GM21619 (cell line): Measurements from ENCODE around the gene STOX2.

Source experiments
- ATAC-seq: cut with Tn5 transposase; IDR thresholded peaks from one replicate; pipeline ENCODE4 v1.9.1; 2021; ENCODE audit not compliant: unreplicated experiment

The STOX2 gene, protein sequence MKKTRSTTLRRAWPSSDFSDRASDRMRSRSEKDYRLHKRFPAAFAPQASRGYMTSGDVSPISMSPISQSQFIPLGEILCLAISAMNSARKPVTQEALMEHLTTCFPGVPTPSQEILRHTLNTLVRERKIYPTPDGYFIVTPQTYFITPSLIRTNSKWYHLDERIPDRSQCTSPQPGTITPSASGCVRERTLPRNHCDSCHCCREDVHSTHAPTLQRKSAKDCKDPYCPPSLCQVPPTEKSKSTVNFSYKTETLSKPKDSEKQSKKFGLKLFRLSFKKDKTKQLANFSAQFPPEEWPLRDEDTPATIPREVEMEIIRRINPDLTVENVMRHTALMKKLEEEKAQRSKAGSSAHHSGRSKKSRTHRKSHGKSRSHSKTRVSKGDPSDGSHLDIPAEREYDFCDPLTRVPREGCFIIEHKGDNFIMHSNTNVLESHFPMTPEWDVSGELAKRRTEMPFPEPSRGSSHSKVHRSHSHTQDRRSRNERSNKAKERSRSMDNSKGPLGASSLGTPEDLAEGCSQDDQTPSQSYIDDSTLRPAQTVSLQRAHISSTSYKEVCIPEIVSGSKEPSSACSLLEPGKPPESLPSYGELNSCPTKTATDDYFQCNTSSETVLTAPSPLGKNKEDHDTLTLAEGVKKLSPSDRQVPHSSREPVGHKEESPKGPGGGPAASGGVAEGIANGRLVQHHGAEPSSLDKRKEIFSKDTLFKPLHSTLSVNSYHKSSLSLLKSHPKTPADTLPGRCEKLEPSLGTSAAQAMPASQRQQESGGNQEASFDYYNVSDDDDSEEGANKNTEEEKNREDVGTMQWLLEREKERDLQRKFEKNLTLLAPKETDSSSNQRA (N-terminal part only)

DNA sequence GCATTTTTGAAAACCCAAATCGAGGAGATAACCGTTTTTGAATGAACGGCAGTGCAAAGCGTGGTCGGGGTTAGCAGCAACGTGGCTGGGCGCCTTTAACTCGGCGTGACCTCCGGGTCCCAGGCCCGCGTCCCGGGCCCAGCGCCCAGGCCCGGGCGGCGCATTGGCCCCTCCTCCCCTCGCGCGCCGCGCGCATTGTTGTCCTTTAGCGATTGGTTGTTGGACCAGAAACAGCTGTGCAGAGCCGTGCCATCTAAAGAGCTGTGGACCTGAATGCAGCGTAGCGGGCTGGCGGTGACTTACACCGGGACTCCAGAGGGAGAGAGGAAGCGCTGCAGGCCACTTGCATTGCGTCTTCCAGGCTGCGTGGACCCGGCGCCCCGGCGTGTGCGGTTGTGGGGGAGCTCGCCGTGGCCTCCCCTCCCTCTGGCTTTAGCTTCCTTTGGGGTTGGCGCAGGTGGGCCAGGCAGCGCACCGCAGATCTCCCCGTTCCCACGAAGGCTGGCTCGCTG lies at the start of gene STOX2:
STOX2 (plus strand) TSS at position 227 of the 512 bp plus-strand sequence. CDS start 1,484 bp downstream, outside the sequence.
- ATAC-seq: no peak

DNA sequence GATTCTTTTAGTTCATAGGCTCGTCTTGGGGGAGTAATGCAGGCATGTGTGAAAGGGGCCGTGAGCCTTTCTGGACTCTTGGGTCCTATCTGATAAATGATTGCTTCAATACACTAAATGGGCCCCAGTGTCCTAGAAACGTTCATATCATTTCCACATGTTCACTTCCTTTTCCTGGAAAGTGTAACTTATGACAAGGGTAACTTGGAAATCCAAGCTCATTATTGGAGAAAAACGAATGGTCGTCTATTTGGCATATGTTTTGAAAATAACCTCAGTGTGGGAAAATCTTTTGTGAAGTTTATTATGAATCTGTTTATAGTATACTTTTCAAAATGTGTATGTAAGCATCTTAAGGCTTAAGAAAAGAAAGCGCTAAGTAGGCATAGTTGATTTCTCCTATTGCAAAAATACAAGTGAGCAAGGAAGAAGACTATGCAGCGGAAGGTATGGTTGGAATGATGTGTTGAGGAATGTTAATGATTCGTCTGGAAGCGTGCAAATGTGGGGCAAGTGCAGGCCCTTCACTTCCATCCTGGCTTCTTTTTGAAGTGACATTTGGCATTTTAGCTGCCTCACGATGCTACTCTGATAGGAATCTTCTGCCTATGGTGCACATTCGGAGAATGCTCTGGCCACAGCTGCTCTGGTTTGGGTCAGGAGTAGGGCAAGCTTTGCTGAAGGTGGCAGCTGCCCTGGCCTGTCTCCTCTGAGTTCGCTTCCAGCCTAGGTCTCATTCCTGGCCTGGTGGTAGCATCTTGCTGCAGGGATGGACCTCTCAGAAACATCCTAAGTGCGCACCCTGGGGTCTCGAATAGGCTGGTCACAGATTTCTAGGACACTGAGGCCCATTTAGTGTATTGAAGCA lies 49.5 kb upstream of the STOX2 start:
- ATAC-seq: no peak

DNA sequence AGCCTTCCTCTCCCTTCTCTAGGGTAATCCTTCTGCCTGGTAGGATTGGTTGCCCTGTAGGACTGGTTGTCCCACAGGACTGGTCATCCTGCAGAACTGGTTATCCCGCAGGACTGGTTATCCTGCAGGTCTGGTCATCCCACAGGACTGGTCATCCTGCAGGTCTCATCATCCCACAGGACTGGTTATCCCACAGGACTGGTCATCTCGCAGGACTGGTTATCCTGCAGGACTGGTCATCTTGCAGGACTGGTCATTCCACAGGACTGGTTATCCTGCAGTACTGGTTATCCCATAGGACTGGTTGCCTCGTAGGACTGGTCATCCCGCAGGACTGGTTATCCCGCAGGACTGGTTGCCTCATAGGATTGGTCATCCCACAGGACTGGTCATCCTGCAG lies 48.1 kb upstream of the STOX2 start:
- ATAC-seq: no peak

DNA sequence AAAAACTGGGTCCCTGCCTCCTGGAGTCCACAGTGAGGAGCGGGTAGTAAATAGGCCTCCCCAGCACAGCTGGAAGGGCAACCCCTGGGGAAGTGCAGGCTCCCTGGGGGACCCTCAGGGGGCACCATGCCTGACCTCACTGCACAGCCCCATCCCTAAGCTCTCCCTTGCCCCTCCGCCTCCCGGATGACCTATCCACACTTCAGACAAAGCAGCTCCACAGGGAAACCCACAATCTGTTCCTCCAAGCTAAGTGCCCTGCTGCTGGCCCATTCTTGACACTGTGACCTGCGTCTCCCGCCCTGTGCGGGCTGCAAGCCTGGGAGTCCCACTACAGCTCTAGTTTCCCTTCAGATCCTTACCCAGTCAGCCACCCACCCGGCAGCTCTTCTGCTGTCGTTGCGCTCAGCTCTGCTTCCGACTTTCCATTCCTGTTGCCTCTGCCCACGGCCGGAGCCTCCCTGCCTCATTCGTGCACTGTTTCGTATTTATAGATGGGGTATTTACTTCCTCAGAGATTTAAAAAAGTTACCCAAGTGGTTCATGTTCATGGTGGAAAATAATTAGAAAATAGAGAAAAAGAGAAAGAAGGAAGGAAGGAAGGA lies 47.0 kb upstream of the STOX2 start:
- no peak for ATAC-seq

DNA sequence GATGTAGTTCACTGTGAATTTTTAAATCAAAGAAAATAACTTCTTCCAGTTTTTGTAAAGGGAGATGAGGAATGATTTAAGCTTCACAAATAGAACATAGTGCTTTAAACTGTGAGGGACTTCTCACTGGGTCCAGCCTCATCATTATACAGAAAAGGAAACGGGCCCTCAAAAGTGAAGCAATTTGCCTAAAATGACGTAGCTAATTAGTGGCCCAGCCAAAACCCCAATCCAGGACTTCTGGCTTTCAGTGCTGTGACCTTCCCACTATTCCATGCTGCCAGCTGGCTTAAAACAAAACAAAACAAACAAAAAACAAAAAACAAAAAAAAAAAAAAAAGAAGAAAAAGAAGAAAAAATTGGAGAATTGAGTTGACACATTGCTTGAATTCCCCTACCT lies 45.0 kb upstream of the STOX2 start:
- no peak for ATAC-seq

DNA sequence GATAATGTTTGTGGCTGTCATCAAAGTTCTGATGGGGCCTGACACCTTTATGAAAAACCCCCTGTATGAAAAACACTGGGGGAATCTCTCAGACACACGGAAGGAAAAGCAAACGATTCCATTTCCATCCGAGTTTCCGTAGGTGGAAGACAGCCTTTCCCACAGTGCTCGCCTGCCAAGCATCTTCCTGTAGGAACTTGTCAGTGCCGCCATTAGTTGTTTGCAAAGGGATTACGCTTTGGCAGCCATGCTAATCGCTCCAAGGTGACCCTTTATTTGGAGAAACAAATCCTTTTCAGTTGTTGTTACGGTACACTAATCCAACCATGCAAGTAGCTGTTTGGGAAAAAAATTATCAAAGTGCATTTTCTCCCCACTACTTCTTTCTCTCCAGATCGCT lies 44.4 kb upstream of the STOX2 start:
- ATAC-seq: no peak

DNA sequence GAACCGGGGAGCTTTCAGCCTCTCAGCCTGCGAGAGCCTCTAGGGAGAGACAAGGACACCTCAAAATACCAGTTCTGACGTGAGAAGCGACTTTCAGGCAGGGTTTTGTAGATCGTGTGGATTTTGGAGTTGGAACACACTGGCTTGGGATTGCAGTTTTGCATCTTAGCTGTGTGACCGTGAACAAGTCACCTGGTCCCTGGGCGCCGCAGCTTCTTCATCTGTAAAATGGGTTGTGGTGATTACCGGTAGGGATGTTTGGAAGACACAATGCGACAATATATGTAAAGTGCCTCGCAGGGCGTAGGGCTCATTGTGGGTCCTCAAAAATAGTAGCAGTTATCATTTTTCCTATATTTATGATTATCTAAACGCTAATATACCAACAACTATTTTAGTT lies 43.7 kb upstream of the STOX2 start:
- ATAC-seq: no peak

DNA sequence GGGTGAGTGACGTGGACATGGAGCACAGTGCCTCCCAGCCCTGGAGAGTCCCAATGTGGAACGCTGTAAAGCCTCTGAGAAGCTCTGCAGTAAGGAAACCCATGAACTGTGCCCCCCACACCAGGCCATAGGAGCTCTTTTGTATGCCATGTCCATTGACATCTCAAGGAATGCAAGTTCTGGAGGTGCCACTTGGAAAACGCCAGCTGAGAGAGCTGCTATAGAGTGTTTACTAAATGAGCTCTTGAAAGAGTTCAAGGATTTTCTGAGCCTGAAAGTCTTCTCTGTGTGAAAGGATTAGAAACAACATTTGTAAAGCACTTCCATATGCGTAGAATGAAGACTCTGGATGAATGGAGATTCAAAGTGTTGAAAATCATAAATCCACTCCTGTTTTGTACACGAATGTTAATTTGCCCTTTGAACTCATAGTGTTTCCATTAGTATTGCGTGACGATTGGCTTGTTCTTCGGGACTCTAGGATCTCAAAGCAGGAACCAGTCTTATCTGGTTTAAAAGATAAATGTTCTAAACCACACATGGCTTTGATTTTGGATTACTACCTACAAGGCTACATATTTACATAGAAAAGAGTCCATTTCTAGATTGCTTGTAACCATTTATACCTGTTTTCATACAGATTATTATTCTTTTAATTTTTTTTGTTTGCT lies 41.8 kb upstream of the STOX2 start:
- ATAC-seq: no peak

DNA sequence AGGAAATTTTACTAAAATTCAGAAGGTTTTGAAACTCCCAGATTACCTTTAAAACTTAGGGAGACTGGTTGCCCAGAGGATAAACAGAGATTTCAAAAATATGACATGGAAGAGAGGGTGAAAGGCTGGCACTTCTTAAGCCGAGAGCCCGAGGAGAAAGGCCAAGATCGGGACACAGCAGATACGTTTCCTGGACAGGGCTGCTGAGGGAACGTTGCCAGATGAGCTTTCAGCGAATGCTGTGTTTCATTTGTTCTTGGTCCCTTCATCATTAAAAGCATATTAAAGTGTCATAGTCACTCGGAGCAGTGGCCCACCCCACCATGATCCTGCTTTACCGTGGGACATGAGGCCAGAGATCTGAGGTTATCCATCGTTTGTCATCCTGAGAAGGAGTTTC lies 37.9 kb upstream of the STOX2 start:
- no peak for ATAC-seq

DNA sequence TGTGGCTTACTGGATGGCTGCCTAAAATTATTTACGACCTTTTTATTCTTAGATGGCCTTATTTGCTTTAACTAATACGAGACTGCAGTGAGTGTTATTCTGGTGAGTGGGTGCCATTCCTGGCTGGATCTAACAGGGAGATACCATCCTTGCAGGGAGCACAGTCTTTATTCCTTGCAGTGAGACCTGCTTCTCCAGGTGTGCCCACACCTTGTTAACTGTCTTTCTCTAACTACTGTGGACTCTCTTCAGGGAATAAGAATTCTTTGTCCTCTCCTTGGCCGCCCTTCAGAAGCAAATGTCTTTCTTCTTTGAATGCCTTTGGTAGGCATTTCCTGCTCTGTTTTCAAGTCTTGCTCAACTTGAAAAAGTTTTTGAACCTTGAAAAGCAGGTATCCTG lies 34.1 kb upstream of the STOX2 start:
- no peak for ATAC-seq

DNA sequence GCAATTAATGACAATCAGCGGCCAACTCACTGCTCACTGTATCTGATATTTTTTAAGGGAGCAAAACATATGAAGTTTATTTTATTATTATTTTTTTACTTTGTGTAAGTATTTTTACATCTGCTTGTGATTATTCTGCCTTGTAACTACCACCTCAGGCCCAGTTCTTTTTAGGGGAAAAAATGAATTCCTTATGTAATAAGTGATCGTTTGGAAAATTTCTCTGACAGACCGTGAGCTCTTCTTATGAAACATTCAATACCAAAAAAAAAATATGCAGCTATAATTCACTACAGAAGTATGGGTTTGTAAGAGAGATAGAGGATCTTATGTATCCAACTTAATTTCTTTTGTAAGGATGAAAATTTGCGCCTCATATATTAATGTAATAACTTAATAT lies 33.5 kb upstream of the STOX2 start:
- no peak for ATAC-seq

DNA sequence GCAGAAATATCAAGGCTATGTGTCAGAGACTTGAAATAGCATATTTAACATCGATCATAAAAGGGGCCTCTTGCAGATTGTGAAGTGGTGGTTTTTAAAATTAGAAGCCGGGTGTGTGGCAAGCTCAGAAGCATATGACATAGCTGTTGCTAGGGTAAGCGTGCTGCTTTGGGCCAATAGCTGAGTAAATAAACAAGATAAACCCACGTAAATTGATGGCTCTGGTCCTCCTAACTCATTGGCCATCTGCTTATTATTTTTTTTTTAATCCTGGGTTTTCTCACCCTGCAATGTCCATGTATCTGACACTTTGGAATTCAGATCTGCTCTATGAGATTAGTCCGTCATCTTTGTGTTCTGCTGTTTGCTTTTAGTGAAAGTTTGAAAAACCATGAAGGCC lies 32.6 kb upstream of the STOX2 start:
- no peak for ATAC-seq

DNA sequence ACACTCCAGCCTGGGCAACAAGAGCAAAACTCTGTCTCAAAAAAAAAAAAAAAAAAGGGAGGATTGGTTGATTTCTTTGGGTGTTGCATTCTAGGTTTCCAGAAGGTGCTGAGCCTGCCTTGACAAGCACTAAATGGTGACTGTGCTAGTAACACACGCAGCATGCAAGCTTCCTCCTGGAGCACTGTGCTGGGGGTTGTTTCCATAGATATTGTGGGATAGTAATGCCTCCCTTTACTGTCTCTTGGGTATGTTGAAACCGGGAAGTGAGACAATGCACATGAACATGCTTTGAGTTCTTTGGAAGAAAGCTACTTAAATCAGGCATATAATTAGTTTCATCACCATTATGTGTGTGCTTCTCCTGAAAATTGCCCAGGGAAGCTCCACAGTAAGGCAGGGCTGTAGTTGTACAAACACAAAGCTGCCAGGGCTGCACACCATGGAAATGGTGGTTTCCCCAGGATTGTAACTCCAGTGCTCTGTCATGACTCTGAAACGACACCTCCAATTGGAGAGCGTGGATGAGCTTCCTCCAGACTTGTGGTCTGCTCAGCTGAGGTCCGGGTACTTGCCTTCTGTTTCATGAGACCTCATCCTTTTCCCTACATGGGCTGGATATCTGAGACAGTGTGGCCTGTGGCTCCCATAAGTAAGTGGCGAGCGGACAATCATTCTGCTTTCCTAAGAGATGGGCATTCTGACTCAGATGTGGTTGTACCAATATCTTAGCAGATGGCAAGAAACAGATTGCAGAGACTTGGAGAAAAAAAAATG lies 31.5 kb upstream of the STOX2 start:
- ATAC-seq: no peak

DNA sequence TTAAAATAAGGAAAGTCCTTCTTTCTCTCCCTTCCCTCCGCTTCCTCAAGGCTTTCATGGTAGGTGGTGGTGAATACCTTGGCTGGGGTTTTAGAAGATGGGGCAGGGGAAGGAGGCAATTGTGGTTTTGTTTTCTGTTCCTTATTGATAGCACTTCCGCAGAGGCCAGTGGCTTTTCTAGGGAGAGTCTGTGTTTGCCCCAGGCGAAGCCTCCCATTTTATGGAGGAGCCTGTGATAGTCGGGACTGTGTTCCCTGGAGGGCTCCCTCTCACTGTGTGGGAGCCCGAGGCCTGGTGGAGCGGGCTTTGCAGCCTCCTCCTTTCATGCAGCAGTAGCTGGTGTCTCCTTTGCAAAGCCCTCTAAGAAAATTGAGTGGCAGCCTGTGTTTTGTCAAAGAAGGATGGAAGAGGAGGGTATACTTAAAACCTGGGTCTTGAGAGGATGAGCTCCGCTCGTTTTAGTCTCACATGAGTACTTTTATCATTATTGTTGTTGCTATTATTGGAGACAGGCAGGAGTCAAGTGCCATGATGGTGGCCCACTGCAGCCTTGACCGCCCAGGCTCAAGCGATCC lies 29.8 kb upstream of the STOX2 start:
- no peak for ATAC-seq

DNA sequence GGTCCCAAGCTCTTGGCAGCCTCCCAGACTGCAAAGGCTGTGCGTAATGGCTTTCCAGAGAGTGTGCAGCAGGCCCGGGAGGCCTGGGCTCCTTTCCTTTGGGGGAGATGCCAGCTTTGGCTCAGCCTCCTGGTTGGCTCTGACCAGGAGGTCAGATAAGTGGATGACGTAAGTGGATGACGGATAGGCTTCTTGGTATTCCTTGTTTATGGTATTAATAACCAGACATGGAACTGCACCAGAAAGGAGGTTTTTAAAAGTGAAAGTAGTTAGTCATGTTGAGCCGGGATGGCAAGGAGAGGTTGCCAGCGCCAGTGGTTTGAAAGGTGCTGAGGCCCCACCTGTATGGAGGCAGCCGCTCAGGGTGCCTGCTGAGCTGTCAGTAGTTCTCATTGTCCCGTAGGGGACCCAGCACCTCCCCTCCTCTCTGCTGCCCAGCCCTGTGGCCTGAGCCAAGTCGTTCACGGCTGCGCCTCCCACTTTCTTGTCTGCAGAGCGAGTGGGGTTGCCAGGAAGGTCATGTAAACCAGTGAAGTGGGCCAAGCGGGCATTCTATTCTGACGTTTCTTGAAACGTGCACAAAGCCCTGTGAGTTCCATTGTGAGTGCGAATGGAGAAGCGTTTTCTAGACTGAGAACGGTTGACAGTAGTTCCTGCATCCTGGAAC lies 28.7 kb upstream of the STOX2 start:
- no peak for ATAC-seq

DNA sequence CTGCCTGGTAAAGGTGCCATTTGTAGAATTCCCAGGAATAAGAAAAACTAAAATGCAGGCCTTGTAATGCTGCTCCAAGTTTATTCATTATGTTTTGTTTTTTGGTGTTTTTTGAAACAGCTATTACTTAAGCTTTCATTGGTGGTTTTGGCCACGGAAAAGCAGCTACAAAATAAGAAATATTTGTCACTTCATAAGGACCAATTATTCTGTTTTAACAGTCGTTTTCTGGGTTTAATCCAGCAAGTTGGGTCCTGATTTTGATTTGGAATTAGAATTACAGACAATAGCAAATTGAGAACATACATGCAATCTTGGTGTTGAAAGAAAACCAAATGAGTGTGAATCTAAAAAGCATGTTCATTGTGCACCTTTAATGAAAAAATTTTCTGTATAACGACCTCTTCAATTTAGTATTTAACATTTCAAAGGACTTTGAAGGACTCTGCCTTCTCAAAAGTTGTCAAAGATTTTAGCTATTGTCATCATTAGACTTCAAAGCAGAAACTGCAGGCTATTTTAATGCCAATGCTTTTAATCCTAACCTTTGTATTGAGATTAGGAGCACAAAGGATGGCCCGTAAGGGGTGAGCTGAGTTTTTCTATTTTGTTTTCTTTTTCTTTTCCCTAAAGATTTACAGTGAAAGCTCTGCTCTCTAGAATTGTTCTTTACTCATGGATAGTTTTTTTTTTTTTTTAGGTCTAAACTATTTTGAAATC lies 26.7 kb upstream of the STOX2 start:
- no peak for ATAC-seq

DNA sequence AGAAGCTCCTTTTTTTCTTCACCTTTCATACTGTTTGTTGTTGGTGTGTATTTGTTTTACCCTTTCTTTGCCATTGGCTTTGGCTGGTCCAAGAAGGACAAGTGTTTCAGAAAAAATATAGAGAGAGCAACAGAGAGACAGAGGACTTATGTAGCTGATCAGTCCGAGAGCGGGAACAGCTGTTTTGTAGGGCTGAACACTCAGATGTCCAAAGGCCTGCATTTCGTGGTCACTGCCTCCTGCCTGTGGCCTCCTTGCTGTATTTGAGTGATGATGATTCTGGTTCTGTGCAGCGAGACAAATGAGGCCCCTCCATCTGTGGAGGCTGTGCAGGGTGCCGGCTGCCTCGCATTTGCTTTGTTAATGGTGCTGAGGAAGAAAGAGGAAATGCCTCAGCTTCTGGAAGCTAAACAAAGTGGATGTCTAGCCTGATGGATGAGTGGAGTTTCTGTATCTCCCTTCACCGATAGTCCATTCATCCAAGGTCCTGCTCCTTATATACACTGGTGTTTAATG lies 19.8 kb upstream of the STOX2 start:
- ATAC-seq: no peak

DNA sequence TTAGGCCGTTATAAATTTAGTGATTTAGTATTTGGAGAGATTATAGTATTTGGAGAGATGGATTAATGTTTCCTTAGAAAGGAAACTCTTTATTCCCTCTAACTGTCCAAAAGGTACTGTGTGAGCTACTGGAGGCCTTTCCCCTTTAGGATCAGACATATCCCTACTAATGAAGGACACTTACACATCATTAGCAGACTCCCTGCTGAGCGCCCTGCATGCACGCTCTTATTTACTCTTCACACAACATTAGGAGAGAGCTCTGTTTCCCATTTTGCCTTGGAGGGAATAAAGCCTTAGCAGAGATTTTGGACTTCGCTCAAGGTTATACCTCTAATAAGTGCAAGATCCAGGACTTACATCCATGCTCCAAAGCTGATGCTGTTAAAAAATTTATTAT lies 17.8 kb upstream of the STOX2 start:
- ATAC-seq: no peak
